NCI-H2227 treated with DMSO at 0.1 percent for 48 hours (cell line): ENCODE measurements around the gene RAB35.

Source experiments
- DNase-seq: peaks from one replicate; lab custom pipeline; 2025; lab: John Stamatoyannopoulos, UW

Gene RAB35

GRCh38 chr12:120116441-120116791, at the start of gene RAB35:
TSS of gene RAB35 (minus strand) at chr12:120116753. CDS start at chr12:120116650, 103 bp downstream.
- no peak for DNase-seq

GRCh38 chr12:120164293-120164692, 47.7 kb upstream of the RAB35 start:
- DNase-seq = no peak

- DNase-seq = no peak
Observed at GRCh38 chr12:120162763-120163162, 46.2 kb upstream of the RAB35 start.

- DNase-seq = no peak
Observed at GRCh38 chr12:120161852-120162251, 45.3 kb upstream of the RAB35 start.

DNA sequence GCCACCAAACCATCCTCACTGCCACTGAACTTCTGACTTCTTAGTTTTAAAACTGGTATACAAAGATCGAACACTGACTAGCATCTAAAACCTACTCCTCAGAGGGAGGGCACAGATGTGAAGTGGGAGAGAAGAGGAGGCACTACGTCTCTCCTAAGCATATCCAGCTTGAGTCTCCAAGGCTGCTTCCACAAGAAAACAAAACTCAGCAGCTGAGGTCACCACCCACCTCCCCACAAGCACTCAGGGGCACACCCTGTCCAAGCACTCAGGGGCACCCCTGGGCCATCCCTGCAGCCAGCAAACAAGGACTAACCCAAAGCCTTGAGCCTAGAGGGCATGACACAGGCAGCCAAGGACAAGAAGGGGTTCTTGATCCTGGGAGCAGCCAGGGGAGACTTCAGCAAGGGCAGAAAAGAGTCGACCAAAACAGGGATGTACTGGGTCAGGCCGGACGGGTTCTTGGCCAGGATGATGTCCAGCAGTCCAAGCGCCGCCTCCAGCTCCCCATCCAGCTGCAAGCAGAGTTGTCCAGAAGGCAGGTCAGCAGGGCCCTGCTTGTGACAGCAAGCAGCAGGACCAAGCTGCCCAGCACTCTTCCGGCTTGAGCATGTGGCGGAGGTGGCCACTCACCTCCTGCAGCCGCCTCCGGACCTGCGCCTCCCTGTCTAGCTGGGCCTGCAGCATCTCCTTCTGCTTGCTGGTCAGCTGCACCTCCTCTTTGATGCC, 43.1 kb upstream of the RAB35 start:
- no peak for DNase-seq

GRCh38 chr12:120158351-120158750, 41.8 kb upstream of the RAB35 start:
- no peak for DNase-seq

DNA sequence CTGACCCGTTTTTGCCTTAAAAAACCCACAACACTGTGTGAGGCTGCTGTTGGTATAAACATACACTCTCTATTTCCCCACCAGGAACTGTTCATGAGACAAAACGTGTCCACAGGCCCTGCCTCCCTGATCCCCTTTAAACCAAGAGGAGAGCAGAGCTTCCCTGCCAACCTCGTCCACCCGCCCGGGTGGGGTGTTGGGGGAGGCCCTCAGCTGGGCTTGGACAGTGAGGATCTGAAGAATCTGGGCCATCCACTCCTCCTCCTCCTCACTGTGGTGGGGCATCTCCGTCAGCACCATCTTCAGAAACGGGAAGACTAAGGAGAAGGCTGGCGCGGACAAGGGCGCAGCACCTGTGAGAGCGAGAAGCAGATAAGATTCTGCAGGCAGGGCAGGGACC, 41.1 kb upstream of the RAB35 start:
- no peak for DNase-seq

- no peak for DNase-seq
Observed at GRCh38 chr12:120156315-120157259, 40.0 kb upstream of the RAB35 start.

DNA sequence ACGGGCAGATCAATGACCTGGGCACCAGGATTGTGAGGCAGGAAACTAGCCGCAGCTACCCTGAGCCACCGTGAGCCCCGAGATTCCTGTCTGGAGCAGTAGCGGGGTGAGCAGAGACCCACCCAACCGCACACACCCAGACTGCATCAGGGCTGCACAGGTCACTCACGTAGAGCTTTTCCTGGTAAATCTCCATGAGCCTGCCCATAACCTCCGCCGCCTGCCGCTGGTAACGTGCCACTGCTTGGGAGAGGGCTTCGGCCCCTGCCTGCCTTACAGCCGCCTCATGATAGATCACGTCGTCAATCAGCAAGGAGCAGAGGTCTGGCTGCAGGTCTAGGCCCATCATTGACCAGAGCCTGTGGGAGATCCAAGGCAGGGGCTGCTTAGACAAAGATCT, 38.5 kb upstream of the RAB35 start:
- no peak for DNase-seq

DNA sequence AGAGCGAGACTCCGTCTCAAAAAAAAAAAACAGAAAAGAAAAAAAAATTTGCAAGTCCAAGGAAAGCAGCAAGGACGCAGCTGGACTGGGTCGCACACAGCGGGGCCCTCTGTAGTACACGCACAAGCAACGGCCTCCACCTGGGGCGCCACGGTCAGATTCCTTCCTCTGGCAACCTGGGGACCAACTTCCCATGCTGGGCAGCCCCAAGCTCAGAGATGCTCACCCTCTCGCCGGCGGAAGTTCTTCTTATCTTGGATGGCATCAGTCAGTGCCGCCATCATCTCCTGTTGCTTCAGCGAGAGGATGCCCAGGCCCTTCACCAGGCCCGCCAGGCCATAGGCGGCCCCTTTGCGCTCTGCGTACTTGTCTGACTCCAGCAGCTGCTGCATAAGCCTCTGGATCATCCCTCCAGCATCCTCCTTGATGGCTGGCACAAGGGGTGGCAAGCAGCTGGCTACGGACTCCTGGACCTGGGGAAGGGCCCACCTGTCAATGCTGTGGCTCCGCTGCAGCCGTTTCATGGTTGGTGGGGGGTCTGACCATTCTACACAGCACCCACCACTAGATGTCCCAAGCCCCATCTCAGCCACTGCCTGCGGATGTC, 34.5 kb upstream of the RAB35 start:
- DNase-seq = no peak

DNA sequence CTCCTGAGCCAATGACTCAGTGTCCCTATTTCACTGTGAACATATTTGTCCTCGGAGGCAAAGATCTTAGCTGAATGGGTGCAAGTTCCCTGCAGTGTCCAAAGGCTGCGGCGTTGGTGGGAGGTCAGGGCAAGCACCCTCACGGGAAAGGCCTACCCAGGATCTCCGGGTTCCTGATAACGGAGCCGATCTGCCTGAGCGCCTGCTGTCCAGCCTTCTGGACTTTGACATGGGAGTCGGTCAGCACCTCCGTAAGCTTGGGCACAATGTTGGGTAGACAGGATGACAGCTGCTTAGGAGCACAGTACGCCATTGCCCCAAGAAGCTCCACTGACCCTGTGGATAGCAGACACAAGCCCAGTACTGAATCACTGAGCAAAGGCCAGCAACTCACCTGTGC, 31.5 kb upstream of the RAB35 start:
- DNase-seq = no peak

DNA sequence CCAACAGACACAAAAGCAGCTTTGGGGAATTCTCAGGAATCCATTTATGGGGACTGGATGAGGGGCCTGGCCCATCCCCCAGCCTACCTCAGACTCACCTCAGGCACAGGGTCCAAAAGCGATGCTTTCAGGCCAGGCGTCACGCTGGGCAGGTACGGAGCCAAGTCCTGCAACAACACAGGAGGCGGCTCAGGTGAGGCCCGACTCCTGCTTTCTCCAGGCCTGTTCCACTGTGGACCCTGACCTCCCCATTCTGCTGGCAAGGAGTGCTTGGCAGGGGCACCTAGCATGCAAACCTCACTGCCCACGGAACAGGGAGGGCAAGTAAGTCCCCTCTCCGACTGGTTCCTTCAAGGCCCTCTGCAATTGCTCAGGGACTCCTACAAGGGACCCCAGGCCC, 28.6 kb upstream of the RAB35 start:
- no peak for DNase-seq

- DNase-seq = no peak
Observed at GRCh38 chr12:120144215-120144614, 27.7 kb upstream of the RAB35 start.

DNA sequence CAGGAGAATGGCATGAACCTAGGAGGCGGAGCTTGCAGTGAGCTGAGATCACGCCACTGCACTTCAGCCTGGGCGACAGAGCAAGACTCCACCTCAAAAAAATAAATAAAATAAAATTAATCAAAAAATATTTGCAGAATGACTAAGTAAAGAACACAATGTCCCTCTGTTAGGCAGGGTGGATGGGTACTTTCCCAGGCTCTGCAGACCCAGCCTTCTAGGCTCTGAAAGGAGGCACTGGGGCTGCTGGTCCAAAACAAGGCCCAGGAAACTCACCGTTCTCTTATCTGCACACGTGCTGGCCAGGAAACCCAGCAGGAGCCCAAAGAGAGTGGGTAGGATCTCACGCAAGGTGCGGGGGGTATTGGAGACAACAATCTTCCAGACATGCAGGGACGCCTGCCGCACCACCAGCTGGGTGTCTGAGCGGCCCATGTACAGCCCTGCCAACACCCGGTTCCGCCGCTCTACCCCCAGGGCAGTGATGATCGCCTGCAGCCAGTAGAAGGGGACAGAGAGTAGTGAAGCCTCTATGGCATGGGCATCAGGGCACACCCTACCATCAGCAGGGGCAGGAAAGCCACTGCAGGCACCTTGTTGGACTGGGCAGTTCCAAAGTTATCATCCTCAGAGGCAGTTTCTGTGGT, 25.8 kb upstream of the RAB35 start:
- DNase-seq = no peak

GRCh38 chr12:120141336-120141735, 24.8 kb upstream of the RAB35 start:
- DNase-seq = no peak

DNA sequence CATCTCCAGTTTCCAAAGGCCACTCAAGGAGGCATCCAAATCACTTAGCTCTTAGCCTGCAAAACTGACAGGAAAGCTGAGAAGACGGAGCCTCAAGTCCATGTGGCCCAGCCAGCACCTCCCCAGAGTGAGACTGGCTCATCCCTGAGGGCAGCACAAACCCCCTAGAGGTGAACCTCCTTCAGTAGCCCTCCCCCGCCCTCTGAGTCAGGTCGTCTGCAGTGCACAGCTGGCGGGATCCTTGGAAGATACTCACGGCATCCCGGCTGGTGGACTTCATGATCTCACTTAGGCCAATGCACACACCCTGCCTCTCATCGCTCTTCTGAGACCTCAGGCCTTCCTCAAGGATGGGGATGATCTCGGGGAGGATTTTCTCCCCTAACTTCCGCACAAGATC, 24.1 kb upstream of the RAB35 start:
- DNase-seq = no peak

DNA sequence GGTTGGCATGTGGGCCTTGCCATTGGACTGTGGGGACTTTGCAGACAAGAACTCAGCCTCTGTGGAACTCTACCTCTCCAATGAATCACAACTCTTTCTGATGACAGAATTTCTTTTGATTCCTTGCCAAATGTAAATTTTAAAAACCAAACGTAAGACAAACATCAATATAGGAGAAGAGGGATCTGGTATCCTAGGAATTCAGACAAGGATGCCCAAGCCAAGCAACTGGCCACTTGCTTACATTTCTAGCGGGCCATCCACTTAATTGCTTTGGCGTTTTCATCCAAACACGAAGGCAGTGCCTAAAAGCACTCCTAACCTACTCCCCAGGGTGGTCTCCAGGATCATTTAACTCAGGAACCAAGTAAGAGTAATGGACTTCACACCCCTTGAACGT, 23.4 kb upstream of the RAB35 start:
- DNase-seq = no peak

GRCh38 chr12:120138366-120138765, 21.8 kb upstream of the RAB35 start:
- DNase-seq = no peak

- DNase-seq = no peak
Observed at GRCh38 chr12:120137833-120138232, 21.3 kb upstream of the RAB35 start.

DNA sequence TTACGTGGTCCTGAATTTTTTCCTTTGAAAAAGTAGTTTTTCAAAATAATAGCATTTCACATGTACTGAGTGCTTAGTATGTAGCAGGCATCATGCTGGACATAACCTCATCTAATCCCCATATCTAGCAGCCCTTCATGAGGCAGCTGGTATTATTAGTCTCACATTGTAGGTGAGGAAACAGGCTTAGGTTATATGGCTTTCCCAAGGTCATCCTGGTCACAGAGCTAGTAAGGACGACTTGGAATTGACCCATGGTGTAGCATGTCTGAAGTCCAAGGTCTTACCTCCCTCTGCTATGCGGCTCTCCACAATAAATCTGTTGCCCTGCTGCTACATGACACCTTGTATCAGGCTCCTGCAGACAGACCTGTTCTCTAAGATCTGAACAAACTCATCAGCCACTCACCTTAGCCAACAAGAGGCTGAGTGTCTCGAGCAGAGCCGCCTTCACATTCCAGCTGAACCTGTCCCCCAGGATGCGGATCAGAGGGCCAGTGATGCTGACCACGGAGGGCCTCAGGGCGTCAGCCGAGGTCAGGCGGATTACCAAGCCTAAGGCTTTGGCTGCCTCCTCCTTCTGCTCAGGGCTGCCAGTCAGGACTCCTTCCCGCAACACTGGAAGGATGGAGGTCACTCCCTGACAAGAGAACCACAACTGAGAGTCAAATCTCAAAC, 19.7 kb upstream of the RAB35 start:
- DNase-seq = no peak

DNA sequence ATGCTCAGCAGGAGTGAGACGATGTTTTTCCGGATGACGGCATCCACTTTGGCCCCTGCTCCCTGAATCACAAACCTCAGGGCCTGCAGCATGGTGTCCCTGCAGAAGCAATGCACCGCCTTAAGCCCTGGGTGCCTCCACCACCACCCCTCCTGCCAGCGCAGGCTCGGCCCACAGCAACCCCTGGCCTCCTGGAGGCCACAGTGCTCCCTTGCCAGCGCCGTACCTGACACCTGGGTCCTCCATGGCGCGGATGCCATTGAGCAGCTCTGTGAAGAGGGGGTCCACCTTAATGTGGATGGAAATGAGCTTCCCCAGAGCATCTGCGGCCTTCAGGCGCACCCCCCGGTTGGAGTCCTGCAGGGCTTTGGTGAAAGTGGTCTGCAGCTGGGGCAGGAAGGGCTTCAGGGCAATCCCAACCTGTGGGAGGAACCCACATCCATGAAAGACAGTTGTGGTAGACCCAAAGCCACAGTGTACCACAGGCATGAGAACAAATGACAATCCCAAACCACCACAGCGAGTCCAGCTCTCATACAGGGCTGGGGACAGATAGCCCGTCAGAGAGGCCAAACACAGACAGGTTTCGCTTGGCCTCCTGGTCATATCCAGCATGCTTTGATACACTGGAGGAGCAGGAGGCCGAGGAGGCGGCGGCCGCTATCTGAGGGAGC, 17.9 kb upstream of the RAB35 start:
- DNase-seq = no peak
